HAP-1 (cell line): ENCODE data around the gene NANOGP8.

ENCODE experiments used
- DNase-seq, 2 experiments: peaks; one replicate each; pipeline ENCODE4 v3.0.0-alpha.2; 2016 to 2020; ENCODE audit warnings: low spot score in 2 of 2
- H3K27me3 ChIP-seq: fragments of 250-450 bp; sonication (Bioruptor Pico); 2 replicates; pipeline ENCODE4 v1.5.1; 2020; ENCODE audit warnings: low read depth, mild to moderate bottlenecking, moderate library complexity
- H3K36me3 ChIP-seq: fragments of 250-450 bp; sonication (Bioruptor Pico); replicated peaks from 2 replicates; pipeline ENCODE4 v1.5.1; 2020; ENCODE audit warnings: mild to moderate bottlenecking
- H3K4me1 ChIP-seq: fragments of 250-450 bp; sonication (Bioruptor Pico); 2 replicates; pipeline ENCODE4 v1.5.1; 2020; ENCODE audit warnings: mild to moderate bottlenecking
- H3K4me3 ChIP-seq: fragments of 250-450 bp; sonication (Bioruptor Pico); 2 replicates; pipeline ENCODE4 v1.5.1; 2020; ENCODE audit warnings: mild to moderate bottlenecking, moderate library complexity
- H3K9me3 ChIP-seq: fragments of 250-450 bp; sonication (Bioruptor Pico); 2 replicates; pipeline ENCODE4 v1.5.1; 2020; ENCODE audit warnings: mild to moderate bottlenecking, moderate library complexity
- in situ Hi-C: fragments of 300-500 bp; cut with MboI; formaldehyde crosslinking; loops from 3 replicates; pipeline ENCODE4 v1.14.3; 2020; ENCODE audit warnings: low sequenced_read_pairs, inconsistent platforms, mixed read lengths

Gene NANOGP8

GRCh38 chr15:35111861-35112260, 26.8 kb upstream of the NANOGP8 start:
- no peak overlapping the region for H3K4me3 ChIP-seq
- H3K4me1 ChIP-seq: no peaks in the 10 kb centered on the region
- in situ Hi-C loops: no loop called here
- H3K9me3 ChIP-seq: no peaks in the 10 kb centered on the region
- H3K27me3 ChIP-seq: no peaks in the 10 kb centered on the region
- H3K36me3 ChIP-seq: no peaks in the 10 kb centered on the region
- no peak for DNase-seq

DNA sequence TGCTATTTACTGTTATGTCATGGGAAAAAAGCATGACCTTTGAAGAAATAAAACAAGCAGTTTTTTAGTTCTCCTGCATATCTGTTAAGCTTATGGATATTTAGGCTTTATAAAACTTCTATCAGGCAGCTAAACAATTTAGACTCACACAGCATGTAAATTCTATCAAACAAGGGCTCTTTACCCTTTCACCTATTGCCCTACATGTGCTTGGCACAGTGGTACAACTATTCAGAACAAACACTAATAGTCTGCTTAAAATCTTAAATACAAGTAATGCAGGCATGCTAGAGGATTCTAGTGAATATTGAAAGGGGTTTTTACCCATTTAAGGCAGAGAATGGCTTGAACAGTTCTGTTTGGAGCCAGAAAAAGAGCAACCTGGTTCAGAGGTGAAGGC, 23.4 kb upstream of the NANOGP8 start:
- no peaks in the 10 kb centered on the region for H3K4me1 ChIP-seq
- in situ Hi-C loops: no loop called here
- no peak overlapping the region for H3K4me3 ChIP-seq
- H3K9me3 ChIP-seq: no peaks in the 10 kb centered on the region
- no peak for DNase-seq
- H3K36me3 ChIP-seq: no peaks in the 10 kb centered on the region
- H3K27me3 ChIP-seq: no peaks in the 10 kb centered on the region

DNA sequence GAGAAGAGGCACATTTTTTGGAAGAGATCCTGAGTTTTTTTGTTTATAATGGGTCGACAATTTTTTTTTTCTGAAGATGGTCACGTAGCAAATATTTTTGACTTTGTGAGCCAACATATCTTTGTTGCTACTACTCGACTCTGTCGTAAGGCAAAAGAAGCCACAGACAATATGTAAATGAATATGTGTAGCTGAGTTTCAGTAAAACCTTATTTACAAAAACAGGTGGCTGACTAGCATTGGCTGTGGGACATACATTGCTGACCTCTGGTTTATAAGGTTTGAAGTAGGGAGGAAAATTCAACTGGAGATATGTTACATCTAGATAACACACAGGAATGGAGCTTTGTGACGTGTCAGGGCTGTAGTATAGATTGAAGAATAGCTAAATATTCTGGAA, 22.5 kb upstream of the NANOGP8 start:
- no peak for DNase-seq
- Histone ChIP-seq H3K4me3 (no peak overlapping the region), H3K4me1 (no peaks in the 10 kb centered on the region), H3K27me3 (no peaks in the 10 kb centered on the region), H3K9me3 (no peaks in the 10 kb centered on the region), H3K36me3 (no peaks in the 10 kb centered on the region)
- in situ Hi-C loops: no loop called here

DNA sequence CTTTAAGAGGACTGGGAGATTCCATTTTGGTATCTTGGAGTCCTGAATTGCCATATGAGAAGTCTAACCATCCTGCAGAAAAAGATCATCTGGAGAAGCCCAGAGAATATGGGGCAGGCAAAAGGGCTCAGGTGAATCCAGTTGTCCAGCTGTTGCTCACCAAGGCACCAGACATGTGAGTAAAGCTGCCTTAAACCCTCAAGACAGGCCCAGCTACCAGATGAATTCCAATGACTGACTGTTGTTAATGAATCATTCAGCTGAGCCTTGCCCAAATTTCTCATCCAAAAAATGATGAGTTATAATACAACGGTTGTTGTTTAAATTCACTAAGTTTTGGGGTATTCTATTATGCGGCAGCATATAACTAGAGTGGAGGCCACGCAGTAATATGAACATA, 22.0 kb upstream of the NANOGP8 start:
- Histone ChIP-seq H3K4me1 (no peaks in the 10 kb centered on the region), H3K36me3 (no peaks in the 10 kb centered on the region), H3K4me3 (no peak overlapping the region), H3K9me3 (no peaks in the 10 kb centered on the region), H3K27me3 (no peaks in the 10 kb centered on the region)
- DNase-seq: no peak
- in situ Hi-C loops: no loop called here

- Histone ChIP-seq H3K4me3 (no peak overlapping the region), H3K27me3 (no peaks in the 10 kb centered on the region), H3K4me1 (no peaks in the 10 kb centered on the region), H3K9me3 (no peaks in the 10 kb centered on the region), H3K36me3 (no peaks in the 10 kb centered on the region)
- in situ Hi-C loops: no loop called here
- DNase-seq: no peak
These were observed 19.5 kb upstream of the NANOGP8 start for GRCh38 chr15:35104526-35105147.

- Histone ChIP-seq H3K4me3 (no peak overlapping the region), H3K4me1 (no peaks in the 10 kb centered on the region), H3K27me3 (no peaks in the 10 kb centered on the region), H3K9me3 (no peaks in the 10 kb centered on the region), H3K36me3 (no peaks in the 10 kb centered on the region)
- DNase-seq: no peak
- in situ Hi-C loops: no loop called here
These were observed 17.1 kb upstream of the NANOGP8 start for GRCh38 chr15:35102186-35102585.

DNA sequence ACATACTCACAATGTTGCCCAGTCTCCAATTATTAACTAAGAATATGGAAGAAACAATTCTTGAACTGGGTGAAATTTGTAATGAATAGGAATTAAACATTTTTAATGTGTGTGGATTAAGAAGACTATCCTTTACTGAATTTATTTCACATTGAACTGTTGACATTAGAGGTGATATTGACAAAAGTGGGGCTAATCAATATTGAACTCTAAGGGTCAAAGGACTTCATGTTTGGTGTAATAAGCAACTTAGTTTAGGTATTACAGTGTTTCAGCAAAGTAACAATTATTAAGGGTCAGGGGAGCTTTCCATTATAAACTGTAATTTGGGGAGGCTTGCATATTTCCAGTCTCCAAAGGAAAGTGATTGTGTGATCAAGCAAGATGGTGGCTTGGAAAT, 16.2 kb upstream of the NANOGP8 start:
- no peak for DNase-seq
- in situ Hi-C loops: no loop called here
- Histone ChIP-seq H3K9me3 (no peaks in the 10 kb centered on the region), H3K4me3 (no peak overlapping the region), H3K36me3 (no peaks in the 10 kb centered on the region), H3K27me3 (no peaks in the 10 kb centered on the region), H3K4me1 (no peaks in the 10 kb centered on the region)

DNA sequence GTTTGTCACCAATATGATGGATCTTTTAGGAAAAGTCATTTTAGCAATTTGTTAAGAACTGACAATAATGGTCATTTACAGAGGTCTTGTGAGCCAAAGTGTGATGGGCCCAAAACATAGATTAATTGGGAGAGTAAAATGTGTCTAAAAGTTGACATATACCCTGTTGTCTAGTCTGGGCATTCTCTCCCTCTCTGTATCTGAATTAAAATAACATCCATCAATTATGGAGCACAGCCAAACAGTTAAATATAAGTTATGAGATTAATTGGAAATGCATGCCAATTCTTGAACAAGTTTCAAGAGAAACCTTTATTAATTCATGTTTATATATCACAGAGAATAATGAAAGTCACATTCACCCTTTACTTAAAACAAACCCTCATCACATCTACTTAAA, 13.6 kb upstream of the NANOGP8 start:
- no peaks in the 10 kb centered on the region for H3K9me3 ChIP-seq
- H3K27me3 ChIP-seq: no peaks in the 10 kb centered on the region
- no peaks in the 10 kb centered on the region for H3K4me1 ChIP-seq
- H3K4me3 ChIP-seq: no peak overlapping the region
- in situ Hi-C loops: no loop called here
- no peak for DNase-seq
- no peaks in the 10 kb centered on the region for H3K36me3 ChIP-seq

GRCh38 chr15:35095941-35096340, 10.8 kb upstream of the NANOGP8 start:
- in situ Hi-C loops: no loop called here
- Histone ChIP-seq H3K4me1 (no peaks in the 10 kb centered on the region), H3K4me3 (no peak overlapping the region), H3K9me3 (no peaks in the 10 kb centered on the region), H3K36me3 (no peaks in the 10 kb centered on the region), H3K27me3 (no peaks in the 10 kb centered on the region)
- no peak for DNase-seq

- Histone ChIP-seq H3K9me3 (no peaks in the 10 kb centered on the region), H3K4me1 (no peaks in the 10 kb centered on the region), H3K27me3 (no peaks in the 10 kb centered on the region), H3K36me3 (no peaks in the 10 kb centered on the region), H3K4me3 (no peak overlapping the region)
- in situ Hi-C loops: no loop called here
- DNase-seq: no peak
These were observed 7.8 kb upstream of the NANOGP8 start for GRCh38 chr15:35092846-35093245.

- in situ Hi-C loops: no loop called here
- H3K4me3 ChIP-seq: no peak overlapping the region
- no peaks in the 10 kb centered on the region for H3K4me1 ChIP-seq
- no peak for DNase-seq
- no peaks in the 10 kb centered on the region for H3K36me3 ChIP-seq
- no peaks in the 10 kb centered on the region for H3K9me3 ChIP-seq
- no peaks in the 10 kb centered on the region for H3K27me3 ChIP-seq
These were observed 7.2 kb upstream of the NANOGP8 start for GRCh38 chr15:35092311-35092710.

GRCh38 chr15:35090104-35090807, 5.2 kb upstream of the NANOGP8 start:
- DNase-seq: no peak
- Histone ChIP-seq H3K4me1 (no peaks in the 10 kb centered on the region), H3K36me3 (no peaks in the 10 kb centered on the region), H3K9me3 (no peaks in the 10 kb centered on the region), H3K4me3 (no peak overlapping the region), H3K27me3 (no peaks in the 10 kb centered on the region)
- in situ Hi-C loops: no loop called here

GRCh38 chr15:35089551-35089950, 4.5 kb upstream of the NANOGP8 start:
- no peaks in the 10 kb centered on the region for H3K27me3 ChIP-seq
- no peaks in the 10 kb centered on the region for H3K4me1 ChIP-seq
- no peaks in the 10 kb centered on the region for H3K36me3 ChIP-seq
- in situ Hi-C loops: no loop called here
- H3K4me3 ChIP-seq: no peak overlapping the region
- no peak for DNase-seq
- H3K9me3 ChIP-seq: no peaks in the 10 kb centered on the region

DNA sequence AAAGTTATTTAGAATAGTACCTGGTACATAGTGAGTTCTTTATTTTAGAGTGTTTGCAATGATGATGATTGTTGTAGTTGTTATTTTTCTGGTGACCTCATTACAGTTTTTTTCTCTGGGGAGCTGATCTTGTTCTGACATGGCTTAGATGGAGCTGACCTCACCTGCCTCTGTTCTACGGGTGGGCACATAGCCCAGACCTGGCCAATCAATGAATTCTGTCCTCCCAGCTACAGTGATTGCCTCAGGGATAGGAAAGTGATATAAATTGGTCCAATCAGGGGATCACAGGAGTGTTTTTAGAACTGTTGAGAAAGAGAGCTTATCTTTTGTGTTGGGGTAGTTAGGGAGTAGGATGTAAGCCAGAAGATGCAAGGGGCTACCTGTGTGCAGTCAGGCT, 3.2 kb upstream of the NANOGP8 start:
- no peaks in the 10 kb centered on the region for H3K36me3 ChIP-seq
- no peak for DNase-seq
- in situ Hi-C loops: no loop called here
- no peaks in the 10 kb centered on the region for H3K27me3 ChIP-seq
- no peaks in the 10 kb centered on the region for H3K9me3 ChIP-seq
- H3K4me3 ChIP-seq: no peak overlapping the region
- no peaks in the 10 kb centered on the region for H3K4me1 ChIP-seq

GRCh38 chr15:35087759-35088158, 2.7 kb upstream of the NANOGP8 start:
- no peak overlapping the region for H3K4me3 ChIP-seq
- no peak for DNase-seq
- in situ Hi-C loops: no loop called here

More at GRCh38 chr15:35087759-35088158, 2.7 kb upstream of the NANOGP8 start:
- H3K36me3 ChIP-seq: no peaks in the 10 kb centered on the region
- no peaks in the 10 kb centered on the region for H3K9me3 ChIP-seq
- no peaks in the 10 kb centered on the region for H3K27me3 ChIP-seq
- no peaks in the 10 kb centered on the region for H3K4me1 ChIP-seq
